Cardiac fibroblast (primary cell): ENCODE measurements around the gene PXMP4.
"Not testable (repeated sequence)": the region's sequence is repeated elsewhere in the genome, so short reads cannot be mapped to it uniquely, and the experiment has no call there.

Experiments used
- DNase-seq, 2 donors: peaks; one replicate each; pipeline versions ENCODE4 v3.0.0 to v3.0.0-alpha.2; 2010; ENCODE audit warnings: low read depth in 2 of 2
- H3K4me3 ChIP-seq, 2 donors: replicated peaks in 1 of 2; 1 replicate in 1 of 2; 2 replicates in 1 of 2; pipeline ENCODE4 v1.5.1; 2011; ENCODE audit warnings: low read depth in 2 of 2, low read length in 2 of 2, mild to moderate bottlenecking in 2 of 2, moderate library complexity in 1 of 2
- TF ChIP-seq, protein P1 (sequence below): IDR thresholded peaks from one replicate; pipeline ENCODE4 v1.5.1; 2011; ENCODE audit warnings: low read depth, mild to moderate bottlenecking, low read length, inconsistent platforms

The PXMP4 gene

DNA sequence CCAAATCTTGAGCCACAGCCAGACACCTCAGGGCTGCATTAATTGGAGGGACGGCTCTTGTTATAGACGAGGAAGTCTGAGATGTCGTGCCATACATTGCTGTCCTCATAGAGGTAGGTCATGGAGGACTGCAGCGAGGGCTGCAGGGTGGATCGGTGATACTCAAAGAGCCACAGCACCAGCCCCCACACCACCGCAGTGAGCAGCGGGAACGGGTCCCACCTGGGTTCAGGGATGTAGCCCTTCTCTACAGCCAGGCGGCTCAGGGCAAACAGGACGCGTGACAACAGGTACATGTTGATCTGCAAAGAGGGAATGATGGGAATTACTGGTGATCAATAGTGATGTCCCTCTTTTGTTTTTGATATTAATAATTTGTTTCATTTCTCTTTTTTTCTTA lies 12.4 kb downstream of the PXMP4 start:
- no peak overlapping the region for H3K4me3 ChIP-seq
- no peak for DNase-seq
- TF ChIP-seq, protein P1, sequence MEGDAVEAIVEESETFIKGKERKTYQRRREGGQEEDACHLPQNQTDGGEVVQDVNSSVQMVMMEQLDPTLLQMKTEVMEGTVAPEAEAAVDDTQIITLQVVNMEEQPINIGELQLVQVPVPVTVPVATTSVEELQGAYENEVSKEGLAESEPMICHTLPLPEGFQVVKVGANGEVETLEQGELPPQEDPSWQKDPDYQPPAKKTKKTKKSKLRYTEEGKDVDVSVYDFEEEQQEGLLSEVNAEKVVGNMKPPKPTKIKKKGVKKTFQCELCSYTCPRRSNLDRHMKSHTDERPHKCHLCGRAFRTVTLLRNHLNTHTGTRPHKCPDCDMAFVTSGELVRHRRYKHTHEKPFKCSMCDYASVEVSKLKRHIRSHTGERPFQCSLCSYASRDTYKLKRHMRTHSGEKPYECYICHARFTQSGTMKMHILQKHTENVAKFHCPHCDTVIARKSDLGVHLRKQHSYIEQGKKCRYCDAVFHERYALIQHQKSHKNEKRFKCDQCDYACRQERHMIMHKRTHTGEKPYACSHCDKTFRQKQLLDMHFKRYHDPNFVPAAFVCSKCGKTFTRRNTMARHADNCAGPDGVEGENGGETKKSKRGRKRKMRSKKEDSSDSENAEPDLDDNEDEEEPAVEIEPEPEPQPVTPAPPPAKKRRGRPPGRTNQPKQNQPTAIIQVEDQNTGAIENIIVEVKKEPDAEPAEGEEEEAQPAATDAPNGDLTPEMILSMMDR, result no peak

DNA sequence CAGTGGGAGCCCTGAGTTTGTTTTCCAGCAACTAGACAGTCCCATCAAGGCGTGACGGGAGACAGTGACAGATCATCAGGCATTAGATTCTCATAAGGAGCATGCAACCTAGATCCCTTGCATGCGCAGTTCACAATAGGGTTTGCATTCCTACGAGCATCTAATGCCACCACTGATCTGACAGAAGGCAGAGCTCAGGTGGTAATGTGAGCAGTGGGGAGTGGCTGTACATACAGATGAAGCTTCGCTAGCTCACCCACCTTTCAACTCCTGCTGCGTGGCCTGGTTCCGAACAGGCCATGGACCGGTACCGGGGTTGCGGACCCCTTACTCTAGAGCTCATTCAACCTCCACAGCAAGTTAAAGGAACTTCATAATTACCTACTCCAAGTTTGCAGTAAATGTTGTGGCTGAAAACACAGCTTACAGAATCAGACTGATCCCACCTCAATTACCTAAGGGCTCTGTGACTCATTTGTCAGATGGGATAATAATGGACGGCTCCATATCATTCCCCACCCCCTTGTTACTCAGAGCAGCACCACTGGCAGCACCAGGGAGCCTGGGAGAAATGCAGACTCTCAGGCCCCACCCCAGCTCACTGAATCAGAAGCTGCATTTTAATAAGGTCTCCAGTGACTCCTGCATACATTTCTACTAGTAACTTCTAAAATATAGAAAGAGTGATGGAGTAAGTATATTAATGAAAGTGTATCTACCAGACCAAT lies 15.7 kb downstream of the PXMP4 start:
- no peak for DNase-seq
- TF ChIP-seq, protein P1, result no peak
- no peak overlapping the region for H3K4me3 ChIP-seq

DNA sequence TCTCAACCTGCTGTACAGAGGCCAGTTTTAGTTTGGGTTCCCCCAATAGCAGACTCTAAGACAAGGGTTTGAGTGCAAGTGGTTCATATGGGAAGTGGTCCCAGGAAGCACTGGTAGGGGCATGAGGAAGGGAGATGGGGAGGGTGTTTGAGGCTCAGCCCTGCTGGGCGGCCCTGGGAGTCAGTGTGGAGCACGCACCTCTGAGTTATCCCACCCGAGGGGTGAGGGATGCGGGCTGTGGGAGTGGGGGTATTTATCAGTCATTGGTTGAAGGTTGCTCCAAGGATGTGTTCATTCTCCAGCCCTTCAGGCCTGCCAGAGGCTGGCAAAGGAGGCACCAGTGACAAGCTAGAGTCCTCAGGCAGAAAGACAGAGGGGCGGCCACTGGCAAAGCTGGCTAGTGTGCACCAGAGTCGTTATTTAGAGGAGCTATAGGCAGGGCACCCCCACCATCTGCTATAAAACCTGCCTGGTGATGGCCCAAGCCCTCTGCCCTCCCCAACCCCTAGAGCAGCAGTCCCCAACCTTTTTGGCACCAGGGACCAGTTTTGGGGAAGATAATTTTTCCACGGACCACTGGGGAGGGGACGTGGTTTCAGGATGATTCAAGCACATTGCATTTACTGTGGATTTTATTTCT lies 16.5 kb downstream of the PXMP4 start:
- no peak for DNase-seq
- TF ChIP-seq, protein P1, result no peak
- no peak overlapping the region for H3K4me3 ChIP-seq

DNA sequence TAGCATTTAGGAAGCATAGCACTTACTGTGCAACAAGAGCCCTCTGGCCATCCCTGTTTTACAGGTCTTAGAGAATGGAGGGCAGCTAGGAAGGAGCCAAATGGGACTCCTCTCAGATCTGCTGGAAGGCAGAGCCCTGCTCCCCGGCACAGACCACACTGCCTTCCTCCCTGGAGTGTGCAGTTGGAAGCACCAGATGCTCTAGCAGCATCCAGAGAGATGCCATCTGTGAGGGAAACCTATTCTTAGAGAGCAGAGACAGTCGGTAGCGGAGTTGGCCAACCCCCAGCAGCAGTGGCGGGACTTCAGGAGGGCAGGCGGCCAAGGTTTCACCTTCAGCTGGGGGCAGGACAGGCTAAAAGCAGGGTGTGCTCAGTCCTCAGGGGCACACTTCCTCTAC lies 17.2 kb downstream of the PXMP4 start:
- no peak for DNase-seq
- no peak overlapping the region for H3K4me3 ChIP-seq
- TF ChIP-seq, protein P1, result no peak

DNA sequence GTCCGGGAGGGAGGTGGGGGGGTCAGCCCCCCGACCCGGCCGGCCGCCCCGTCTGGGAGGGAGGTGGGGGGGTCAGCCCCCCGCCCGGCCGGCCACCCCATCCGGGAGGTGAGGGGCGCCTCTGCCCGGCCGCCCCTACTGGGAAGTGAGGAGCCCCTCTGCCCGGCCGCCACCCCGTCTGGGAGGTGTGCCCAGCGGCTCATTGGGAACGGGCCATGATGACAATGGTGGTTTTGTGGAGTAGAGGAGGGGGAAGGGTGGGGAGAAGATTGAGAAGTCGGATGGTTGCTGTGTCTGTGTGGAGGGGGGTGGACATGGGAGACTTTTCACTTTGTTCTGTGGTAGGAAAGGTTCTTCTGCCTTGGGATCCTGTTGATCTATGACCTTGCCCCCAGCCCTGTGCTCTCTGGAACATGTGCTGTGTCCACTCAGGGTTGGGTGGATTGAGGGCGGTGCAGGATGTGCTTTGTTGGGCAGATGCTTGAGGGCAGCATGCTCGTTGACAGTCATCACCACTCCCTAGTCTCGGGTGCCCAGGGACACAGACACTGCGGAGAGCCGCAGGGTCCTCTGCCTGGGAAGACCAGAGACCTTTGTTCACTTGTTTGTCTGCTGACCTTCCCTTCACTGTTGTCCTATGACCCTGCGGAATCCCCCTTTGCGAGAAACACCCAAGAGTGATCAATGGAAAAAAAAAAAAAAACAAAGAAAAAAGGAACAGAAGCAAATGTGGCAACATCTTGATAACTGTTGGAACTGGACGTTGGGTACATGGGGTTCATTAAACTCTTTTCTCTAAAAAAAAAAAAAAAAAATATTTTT lies 18.3 kb downstream of the PXMP4 start:
- TF ChIP-seq, protein P1, result no peak
- no peak overlapping the region for H3K4me3 ChIP-seq
- DNase-seq, result no peak

DNA sequence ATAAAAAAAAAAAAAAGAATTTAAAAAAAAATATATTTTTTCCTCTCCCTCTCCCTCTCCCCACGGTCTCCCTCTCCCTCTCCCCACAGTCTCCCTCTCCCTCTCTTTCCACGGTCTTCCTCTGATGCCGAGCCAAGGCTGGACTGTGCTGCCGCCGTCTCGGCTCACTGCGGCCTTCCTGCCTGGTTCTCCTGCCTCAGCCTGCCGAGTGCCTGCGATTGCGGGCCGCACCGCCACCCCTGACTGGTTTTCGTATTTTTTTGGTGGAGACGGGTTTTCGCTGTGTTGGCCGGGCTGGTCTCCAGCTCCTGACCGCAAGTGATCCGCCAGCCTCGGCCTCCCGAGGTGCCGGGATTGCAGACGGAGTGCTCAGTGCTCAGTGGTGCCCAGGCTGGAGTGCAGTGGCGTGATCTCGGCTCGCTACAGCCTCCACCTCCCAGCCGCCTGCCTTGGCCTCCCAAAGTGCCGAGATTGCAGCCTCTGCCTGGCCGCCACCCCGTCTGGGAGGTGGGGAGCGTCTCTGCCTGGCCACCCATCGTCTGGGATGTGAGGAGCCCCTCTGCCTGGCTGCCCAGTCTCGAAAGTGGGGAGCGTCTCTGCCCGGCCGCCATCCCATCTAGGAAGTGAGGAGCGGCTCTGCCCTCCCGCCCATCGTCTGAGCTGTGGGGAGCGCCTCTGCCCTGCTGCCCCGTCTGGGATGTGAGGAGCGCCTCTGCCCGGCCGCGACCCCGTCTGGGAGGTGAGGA lies 19.2 kb downstream of the PXMP4 start:
- not testable (repeated sequence) for H3K4me3 ChIP-seq, DNase-seq

DNA sequence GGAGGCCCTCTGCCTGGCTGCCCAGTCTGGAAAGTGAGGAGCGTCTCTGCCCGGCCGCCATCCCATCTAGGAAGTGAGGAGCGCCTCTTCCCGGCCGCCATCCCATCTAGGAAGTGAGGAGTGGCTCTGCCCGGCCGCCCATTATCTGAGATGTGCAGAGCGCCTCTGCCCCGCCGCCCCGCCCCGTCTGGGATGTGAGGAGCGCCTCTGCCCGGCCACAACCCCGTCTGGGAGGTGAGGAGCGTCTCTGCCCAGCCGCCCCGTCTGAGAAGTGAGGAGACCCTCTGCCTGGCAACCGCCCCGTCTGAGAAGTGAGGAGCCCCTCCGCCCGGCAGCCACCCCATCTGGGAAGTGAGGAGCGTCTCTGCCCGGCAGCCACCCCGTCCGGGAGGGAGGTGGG lies 21.1 kb downstream of the PXMP4 start:
- not testable (repeated sequence) for H3K4me3 ChIP-seq, DNase-seq
